Measurements from ENCODE around the gene CYBRD1.
"Not testable (repeated sequence)": the region's sequence is repeated elsewhere in the genome, so short reads cannot be mapped to it uniquely, and the experiment has no call there.

CYBRD1 gene

DNA sequence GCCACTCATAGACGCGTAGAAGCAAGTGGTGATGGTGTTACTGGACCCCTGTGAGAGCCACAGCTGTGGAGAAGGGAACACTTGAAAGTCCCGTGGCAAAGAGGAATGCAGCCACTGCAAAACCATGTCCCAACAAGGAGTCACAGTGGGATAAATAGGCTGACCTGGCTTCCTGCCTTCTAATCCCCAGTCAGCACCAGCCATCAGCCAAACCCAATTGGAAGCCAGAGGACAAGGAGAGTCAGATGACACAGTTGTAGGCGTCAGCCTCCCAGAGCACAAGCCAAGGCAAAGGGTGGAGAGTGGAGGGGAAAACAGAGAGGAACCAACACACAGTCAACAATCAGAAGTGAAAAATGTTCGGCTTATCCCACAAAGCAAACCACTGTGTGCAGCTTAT lies 5.5 kb upstream of the CYBRD1 start:
- no peak for DNase-seq

GRCh38 chr2:171520471-171520870 lies 1.8 kb upstream of the CYBRD1 start:
- no peak for DNase-seq

DNA sequence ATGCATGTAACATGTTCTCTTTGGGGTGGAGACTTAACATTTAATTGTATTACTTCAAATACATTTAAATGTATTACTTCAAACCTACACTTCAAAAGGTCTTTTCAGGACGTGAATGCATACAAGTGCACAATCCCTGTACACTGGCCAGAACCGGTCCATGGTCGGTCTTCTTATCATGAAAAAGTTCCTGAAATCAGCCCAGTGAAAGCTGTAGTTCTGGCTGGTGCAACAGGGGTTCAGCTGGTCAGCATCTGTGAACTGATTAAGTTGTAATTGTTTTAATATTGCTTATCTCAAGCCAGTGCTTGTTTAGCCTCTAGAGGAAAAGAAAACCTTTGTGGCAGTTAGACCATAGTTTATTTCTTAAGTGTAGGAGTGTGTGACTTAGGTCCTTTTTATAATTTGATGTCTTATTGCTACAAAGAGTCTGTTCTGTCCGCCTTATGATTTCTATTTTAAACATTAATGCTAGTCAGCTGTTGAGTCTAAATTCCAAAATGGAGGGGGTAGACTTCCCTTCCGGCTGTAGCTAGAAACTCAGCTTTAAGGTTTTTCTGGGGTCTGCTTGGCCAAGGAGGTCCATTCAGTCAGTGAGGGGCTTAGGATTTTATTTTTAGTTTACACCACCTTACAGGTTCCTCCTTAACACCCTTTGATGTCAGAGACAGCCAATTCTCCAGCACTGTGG lies 768 bp upstream of the CYBRD1 start:
- DNase-seq, result no peak

GRCh38 chr2:171522788-171523087 lies 464 bp downstream of the CYBRD1 start:
- DNase-seq, result no peak

- DNase-seq, result no peak
Measured at GRCh38 chr2:171523088-171524017, 1.1 kb downstream of the CYBRD1 start.

GRCh38 chr2:171524018-171524401 lies 1.7 kb downstream of the CYBRD1 start:
- no peak for DNase-seq

DNA sequence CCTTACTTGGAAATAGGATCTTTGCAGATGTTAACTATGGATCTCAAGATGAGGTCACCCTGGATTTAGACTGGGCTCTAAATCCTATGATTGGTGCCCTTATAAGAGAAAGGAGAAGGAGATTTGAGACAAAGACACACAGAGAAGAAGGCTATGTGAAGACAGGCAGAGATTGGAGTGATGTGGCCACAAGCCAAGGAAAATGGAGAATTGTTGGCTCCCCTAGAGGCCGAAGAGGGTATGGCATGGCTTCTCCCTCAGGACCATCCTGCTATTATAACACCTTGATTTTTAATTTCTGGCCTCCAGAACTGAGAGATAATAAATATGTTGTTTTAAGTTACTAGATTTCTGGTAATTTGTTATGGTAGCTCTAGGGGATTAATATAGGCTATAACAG lies 7.6 kb downstream of the CYBRD1 start:
- no peak for DNase-seq

DNA sequence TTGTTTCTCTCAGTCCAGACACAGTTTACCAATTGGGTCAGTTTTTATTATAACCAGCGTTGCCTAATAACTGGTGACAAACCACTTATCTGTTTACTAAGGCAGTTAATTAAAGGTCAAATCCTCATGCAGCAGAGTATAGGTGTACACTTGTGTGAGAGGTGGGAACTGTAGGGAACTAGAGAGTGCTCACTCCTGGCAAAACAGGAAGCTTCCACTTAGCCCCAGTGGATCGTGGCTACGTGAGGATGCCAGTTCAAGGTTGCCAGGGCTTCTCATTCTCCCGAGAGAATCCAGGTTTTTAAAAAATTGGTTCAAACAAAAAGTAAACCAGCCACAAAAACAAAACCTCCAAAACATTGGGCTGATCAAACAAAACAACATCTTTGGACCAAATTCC lies 8.1 kb downstream of the CYBRD1 start:
- no peak for DNase-seq

DNA sequence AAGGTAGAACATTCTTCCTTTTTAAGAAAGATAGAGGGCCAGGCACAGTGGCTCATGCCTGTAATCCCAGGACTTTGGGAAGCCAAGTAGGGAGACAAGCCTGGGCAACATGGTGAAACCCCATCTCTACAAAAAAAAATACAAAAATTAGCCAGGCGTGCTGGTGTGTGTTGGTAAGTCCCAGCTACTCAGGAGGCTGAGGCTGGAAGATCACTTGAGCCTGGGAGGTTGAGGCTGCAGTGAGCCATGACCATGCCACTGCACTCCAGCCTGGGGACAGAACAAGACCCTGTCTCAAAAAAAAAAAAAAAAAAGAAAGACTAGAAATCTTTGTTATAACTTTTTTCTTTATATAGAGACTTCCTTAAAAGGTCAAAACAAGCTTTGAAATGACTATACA lies 8.6 kb downstream of the CYBRD1 start:
- not testable (repeated sequence) for DNase-seq

DNA sequence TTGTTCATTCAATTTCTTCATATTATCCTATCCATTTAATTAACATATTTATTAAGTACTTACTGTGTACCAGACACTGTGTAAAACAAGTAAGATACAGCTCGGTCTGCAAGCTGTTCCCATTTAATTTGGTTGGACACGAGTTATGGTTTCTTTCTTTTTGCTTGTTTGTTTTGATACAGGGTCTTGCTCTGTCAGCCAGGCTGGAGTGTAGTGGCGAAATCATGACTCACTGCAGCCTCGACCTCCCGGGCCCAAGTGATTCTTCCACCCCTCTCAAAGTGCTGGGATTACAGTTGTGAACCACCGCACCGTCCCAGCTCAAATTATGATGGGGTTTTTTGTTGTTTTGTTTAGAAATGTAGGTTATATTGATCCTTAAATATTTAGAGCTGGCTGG lies 9.0 kb downstream of the CYBRD1 start:
- DNase-seq, result no peak

DNA sequence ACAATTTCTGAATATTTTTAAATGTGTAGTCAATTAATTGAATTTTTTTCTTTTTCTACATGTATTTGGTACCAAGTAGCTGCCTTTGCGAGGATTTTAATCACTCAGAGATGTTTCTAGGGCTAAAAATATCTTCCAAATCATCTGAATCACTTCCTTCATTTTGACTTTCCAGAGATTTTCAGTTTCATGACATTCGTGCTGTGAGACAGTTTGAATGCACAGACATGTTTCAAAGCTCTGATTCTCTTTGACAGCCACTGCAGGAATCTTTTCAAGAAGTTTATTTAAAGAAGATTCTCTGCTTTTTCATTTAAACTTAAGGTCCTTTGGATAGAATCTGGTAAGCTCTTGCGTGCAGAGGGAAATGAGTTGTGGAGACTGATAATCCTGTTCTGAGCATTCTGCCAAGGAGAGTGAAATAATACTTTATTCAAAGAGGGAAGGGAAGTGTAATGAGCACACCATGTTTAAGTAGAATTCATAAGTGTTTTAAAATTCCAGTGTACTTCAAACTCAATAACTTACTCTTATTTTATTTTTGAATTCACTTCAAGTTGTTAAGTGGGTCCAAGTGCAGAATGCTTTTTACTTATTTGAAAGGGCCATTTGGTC lies 9.7 kb downstream of the CYBRD1 start:
- no peak for DNase-seq

GRCh38 chr2:171533331-171533730 lies 11.1 kb downstream of the CYBRD1 start:
- DNase-seq, result no peak

DNA sequence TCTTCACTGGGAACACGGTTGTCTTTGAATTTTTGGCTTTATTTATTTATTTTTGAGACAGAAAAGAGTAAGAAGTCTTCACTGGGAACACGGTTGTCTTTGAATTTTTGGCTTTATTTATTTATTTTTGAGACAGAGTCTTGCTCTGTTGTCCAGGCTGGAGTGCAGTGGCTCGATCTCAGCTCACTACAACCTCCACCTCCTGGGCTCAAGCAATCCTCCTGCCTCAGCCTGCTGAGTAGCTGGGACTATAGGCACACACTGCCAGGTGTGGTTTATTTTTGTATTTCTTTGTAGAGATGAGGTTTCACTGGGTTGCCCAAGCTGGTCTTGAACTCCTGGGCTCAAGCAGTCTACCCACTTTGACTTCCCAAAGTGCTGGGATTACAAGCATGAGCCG lies 13.3 kb downstream of the CYBRD1 start:
- not testable (repeated sequence) for DNase-seq

- DNase-seq, result no peak
Measured at GRCh38 chr2:171540437-171540836, 18.2 kb downstream of the CYBRD1 start.

- DNase-seq, result no peak
Measured at GRCh38 chr2:171541202-171541887, 19.1 kb downstream of the CYBRD1 start.

GRCh38 chr2:171545086-171545485 lies 22.8 kb downstream of the CYBRD1 start:
- no peak for DNase-seq

- no peak for DNase-seq
Measured at GRCh38 chr2:171547256-171547655, 25.0 kb downstream of the CYBRD1 start.

- no peak for DNase-seq
Measured at GRCh38 chr2:171547720-171548119, 25.4 kb downstream of the CYBRD1 start.

GRCh38 chr2:171550613-171551012 lies 28.3 kb downstream of the CYBRD1 start:
- DNase-seq, result no peak

DNA sequence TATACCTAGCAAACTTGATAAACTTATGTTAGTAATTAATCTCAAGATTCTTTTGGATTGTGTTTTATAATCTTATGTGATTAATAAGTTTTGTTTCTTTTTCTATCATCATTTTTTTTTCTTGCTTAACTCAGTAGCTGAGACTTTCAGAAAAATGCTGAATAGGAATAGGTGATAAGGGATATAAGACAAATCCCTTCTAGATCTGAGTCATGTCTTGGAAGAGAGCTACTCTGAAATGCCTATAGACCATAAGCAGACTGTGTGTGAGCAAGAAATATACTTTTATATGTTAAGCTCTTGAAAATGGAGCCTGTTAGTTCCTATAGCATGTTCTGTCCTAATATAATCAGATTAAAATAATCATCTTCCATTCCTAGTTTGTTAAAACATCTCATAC lies 29.6 kb downstream of the CYBRD1 start:
- no peak for DNase-seq

DNA sequence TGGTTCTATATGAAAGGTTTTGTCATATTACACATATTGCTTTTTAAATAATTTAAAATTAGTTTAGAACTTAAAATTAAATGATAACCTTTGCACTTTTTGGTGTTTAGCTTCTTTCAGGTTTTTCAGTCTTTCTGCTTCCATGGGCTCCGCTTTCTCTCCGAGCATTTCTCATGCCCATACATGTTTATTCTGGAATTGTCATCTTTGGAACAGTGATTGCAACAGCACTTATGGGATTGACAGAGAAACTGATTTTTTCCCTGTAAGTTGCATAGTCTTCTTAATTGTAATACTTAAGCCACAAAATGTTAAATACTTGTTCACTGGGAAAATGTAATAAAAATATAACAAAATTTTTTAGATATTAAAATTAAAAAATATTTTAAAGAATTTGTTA lies 31.0 kb downstream of the CYBRD1 start:
- DNase-seq, result no peak

- no peak for DNase-seq
Measured at GRCh38 chr2:171553858-171554257, 31.6 kb downstream of the CYBRD1 start.

GRCh38 chr2:171554991-171555615 lies 32.8 kb downstream of the CYBRD1 start:
- DNase-seq, result no peak

All from activated T-cell treated with anti-CD3 and anti-CD28 coated beads, Interleukin-2, amount 50 U/mL, for 1 hour (primary cell).